ENCODE results near the gene ERG28.

GRCh38 chr14:75702122-75702521 lies 41.4 kb upstream of the ERG28 start:
- TF ChIP-seq CTCF (IDR thresholded peaks at IDR 0.05; ENCODE audit: low read length) (no peak), EZH2phosphoT487 (IDR thresholded peaks at IDR 0.05; ENCODE audit: low read length) (no peak)
